PFSK-1 (cell line): ENCODE results near the gene MAP2K6.

Experiments
- FOXP2 ChIP-seq: optimal IDR thresholded peaks from 2 replicates; pipeline ENCODE3; 2011; ENCODE audit warnings: borderline replicate concordance, control low read depth, inconsistent platforms; ENCODE audit not compliant: insufficient read depth; ENCODE audit errors: extremely low read length, extremely low read depth
- POLR2AphosphoS5 ChIP-seq: IDR thresholded peaks from 2 replicates; pipeline ENCODE4 v1.6.1; 2012; ENCODE audit warnings: low read depth, mild to moderate bottlenecking, control low read depth, low read length, moderate library complexity
- REST ChIP-seq, 2 experiments: IDR thresholded peaks; 2 replicates each; pipeline versions ENCODE4 v1.6.1 to v1.8.0; 2011 to 2012; ENCODE audit warnings: low read depth in 2 of 2, low read length in 2 of 2, control low read depth in 1 of 2, inconsistent platforms in 1 of 2, mild to moderate bottlenecking in 1 of 2, moderate library complexity in 1 of 2; ENCODE audit not compliant: insufficient read depth in 1 of 2
- SIN3A ChIP-seq: IDR thresholded peaks from 2 replicates; pipeline ENCODE4 v1.6.1; 2012; ENCODE audit warnings: mild to moderate bottlenecking, low read length, moderate library complexity, borderline replicate concordance; ENCODE audit not compliant: insufficient read depth
- TAF1 ChIP-seq: IDR thresholded peaks from 2 replicates; pipeline ENCODE4 v1.6.1; 2012; ENCODE audit warnings: low read length, control low read depth, borderline replicate concordance; ENCODE audit not compliant: insufficient read depth

GRCh38 chr17:69441179-69441578, 26.7 kb downstream of the MAP2K6 start:
- TF ChIP-seq SIN3A (no peak), POLR2AphosphoS5 (no peak), REST (IDR thresholded peaks at IDR 0.05; ENCODE audit: insufficient read depth in 1 of 2, low read depth in 2 of 2, low read length in 2 of 2) (no peak), TAF1 (no peak), FOXP2 (no peak)
